Choroid plexus epithelial cell (primary cell): ENCODE measurements around the gene GLI2.

Experiments
- DNase-seq: peaks from one replicate; pipeline ENCODE4 v3.0.0-alpha.2; 2010; ENCODE audit warnings: low read depth
- H3K4me3 ChIP-seq: 2 replicates; pipeline ENCODE4 v1.5.1; 2011; ENCODE audit warnings: low read depth, mild to moderate bottlenecking, control low read depth, low read length, moderate library complexity
- TF ChIP-seq, protein P1 (sequence below): conservative IDR thresholded peaks from 2 replicates; pipeline ENCODE4 v1.5.1; 2011; ENCODE audit warnings: low read depth, mild to moderate bottlenecking, control low read depth, inconsistent platforms, low read length, moderate library complexity

The GLI2 gene

GRCh38 chr2:120740765-120741524 lies 5.3 kb downstream of the GLI2 start:
- peak overlapping the region; percentile 62 for H3K4me3 ChIP-seq
- TF ChIP-seq, protein P1, sequence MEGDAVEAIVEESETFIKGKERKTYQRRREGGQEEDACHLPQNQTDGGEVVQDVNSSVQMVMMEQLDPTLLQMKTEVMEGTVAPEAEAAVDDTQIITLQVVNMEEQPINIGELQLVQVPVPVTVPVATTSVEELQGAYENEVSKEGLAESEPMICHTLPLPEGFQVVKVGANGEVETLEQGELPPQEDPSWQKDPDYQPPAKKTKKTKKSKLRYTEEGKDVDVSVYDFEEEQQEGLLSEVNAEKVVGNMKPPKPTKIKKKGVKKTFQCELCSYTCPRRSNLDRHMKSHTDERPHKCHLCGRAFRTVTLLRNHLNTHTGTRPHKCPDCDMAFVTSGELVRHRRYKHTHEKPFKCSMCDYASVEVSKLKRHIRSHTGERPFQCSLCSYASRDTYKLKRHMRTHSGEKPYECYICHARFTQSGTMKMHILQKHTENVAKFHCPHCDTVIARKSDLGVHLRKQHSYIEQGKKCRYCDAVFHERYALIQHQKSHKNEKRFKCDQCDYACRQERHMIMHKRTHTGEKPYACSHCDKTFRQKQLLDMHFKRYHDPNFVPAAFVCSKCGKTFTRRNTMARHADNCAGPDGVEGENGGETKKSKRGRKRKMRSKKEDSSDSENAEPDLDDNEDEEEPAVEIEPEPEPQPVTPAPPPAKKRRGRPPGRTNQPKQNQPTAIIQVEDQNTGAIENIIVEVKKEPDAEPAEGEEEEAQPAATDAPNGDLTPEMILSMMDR = peak; percentile 27
- peak; percentile 52 for DNase-seq

DNA sequence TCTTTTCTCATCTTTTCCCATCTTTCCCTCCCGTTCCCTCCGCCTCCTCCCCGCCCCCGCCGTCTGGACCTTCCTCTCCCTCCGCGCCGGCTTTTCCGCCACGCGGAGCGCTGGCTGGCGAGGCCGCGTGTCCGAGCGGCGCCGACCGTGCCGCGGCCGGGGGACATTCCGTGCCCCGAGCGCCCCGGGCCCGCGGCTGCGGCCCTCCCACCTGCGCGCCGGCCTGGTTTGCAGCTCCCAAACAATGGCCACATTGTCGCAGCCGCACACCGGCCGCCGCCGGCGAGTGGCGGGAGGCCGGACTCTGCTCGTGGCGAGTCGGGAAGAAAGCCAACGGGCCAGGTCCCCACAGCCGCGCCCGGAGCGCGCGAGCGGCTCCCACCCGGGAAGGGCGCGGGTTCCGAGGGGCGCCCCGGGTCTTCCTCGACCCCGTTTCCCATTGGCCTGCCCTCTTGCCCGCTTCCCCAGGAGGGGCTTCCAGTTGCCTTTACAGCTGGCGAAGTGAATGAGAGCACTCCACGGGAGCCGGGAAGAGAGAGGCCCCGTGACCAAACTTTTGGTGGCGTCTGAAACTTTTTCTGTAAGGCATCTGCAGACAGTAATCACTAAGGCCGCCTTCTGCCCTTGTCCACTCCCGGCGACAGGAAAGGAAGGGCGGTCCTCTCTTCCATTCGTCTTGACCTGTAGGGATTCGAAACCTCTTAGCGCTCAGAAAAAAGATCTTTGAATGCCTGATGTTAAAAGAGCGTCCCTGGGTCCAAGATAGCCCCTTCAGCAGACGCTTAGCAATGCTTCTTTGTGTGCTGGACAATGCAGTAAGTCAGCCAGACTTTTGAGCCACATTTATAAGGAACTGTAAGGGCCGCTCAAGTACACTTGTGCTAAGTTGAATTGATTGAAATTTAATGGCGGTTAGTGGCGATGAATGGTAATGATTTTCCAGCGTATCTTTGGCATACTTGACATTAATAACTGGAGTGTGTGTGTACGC lies 6.2 kb downstream of the GLI2 start:
- no peak for DNase-seq
- peak overlapping the region; percentile 62 for H3K4me3 ChIP-seq
- TF ChIP-seq, protein P1 = no peak

- no peak for DNase-seq
- H3K4me3 ChIP-seq = no peak overlapping the region
- TF ChIP-seq, protein P1 = no peak
Measured at GRCh38 chr2:120743657-120744056, 8.0 kb downstream of the GLI2 start.

DNA sequence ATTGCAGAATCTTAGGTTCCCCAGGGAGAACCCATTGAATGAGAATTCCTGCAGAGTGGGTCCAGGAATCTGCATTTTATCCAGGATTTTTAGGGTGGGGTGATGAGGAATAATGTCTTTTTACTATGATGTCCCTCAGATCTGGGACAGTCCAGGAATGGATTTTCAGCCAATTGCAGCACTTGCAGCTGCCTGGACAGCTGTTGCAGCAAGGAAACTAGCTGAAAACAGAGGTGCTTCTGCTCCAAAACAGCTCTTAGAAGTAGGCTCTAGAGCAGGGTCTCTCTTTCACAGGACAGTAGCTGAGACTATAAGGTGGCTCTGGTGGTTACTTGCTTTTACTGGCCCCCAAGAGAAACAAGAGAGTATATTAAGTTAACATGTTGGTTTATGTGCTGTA lies 9.1 kb downstream of the GLI2 start:
- TF ChIP-seq, protein P1 = no peak
- H3K4me3 ChIP-seq = no peak overlapping the region
- no peak for DNase-seq

DNA sequence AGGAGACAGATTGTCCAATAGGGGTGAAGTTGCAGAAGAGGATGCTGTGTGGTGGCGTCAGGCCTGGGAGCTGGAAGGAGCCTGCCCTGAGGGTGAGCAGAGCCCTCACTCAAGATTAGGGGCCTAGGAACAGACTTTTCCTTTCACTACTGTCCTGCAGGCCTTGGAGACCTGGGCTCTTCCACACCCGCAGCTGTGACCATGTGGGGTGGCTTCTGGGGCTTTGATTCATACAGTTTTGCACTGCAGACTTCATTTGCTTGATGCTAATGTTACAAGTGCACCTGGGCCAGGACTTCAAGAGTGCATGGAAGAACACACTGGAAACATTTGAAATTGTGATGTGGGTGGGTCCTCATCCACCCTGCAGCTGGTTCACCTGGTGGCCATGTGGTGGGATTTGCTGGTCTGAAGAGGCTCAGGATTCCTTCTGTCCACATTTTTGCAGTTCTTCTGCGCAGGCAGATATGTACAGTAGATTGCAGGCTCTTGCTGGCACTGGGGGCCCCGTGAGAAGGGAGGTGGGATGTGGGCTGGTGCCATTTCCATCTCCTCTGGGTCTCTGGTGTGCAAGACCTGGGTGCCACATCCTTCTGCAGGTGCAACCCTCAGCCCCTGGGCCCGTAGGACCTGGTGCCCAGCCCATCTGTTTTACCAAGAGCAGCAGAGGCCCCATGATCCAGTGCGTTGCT lies 9.9 kb downstream of the GLI2 start:
- no peak overlapping the region for H3K4me3 ChIP-seq
- DNase-seq = no peak
- TF ChIP-seq, protein P1 = no peak

DNA sequence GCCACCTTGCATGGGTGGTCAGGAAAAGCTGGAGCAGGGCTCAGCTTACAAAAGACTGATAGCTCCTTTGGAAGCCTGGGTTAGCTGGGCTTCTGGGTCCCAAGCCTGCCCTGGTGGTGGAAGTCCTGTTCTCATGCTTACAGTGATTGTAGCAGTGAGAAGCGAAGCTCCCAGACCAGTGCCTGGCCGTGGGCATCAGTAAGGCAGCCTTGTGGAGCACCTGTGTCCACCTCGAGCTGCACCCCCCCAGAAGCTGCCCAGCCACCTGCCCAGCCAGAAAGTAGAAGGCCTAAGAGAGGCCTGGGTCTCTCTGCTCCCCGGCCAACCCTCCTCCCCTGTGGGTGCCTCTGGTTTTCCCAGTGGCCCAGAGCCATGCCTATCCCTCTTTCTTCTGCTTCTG lies 10.5 kb downstream of the GLI2 start:
- TF ChIP-seq, protein P1 = no peak
- DNase-seq = no peak
- H3K4me3 ChIP-seq = no peak overlapping the region
